ENCODE data around the gene LDLRAP1. TPM values are rescaled to one million over a fixed set of nuclear protein-coding genes. Genes with fewer than 3 reads are reported as not detected.
"Not testable (repeated sequence)": the region's sequence is repeated elsewhere in the genome, so short reads cannot be mapped to it uniquely, and the experiment has no call there.

LDLRAP1 gene
- total and polyA plus RNA-seq, 7 donors: 5.6 to 12.9 (median 10.5) TPM

GRCh38 chr1:25598879-25599278 is 55.5 kb downstream of the LDLRAP1 start:
- Histone ChIP-seq H3K4me3 (no peak overlapping the region), H3K9me3 (no peaks in the 10 kb centered on the region), H3K36me3 (ENCODE audit: insufficient read depth in 1 of 2, low read depth in 1 of 2) (no peaks in the 10 kb centered on the region), H3K4me1 (no peaks in the 10 kb centered on the region), H3K27ac (no peak overlapping the region), H3K27me3 (ENCODE audit: insufficient read depth in 3 of 3, low read length in 2 of 3) (no peaks in the 10 kb centered on the region)
- DNase-seq: no peak
- 94 to 98% (median 95%) methylated on average over 1 of the region's 1 CpG for WGBS, 3 donors
- no peak for TF ChIP-seq CTCF (IDR thresholded peaks at IDR 0.05)
- intact Hi-C loops (cut with DNase I): no loop called here
- ATAC-seq: no peak

GRCh38 chr1:25599969-25600610 is 56.7 kb downstream of the LDLRAP1 start:
- Histone ChIP-seq H3K9me3 (no peaks in the 10 kb centered on the region), H3K4me3 (no peak overlapping the region), H3K27me3 (ENCODE audit: insufficient read depth in 3 of 3, low read length in 2 of 3) (no peaks in the 10 kb centered on the region), H3K36me3 (ENCODE audit: insufficient read depth in 1 of 2, low read depth in 1 of 2) (no peaks in the 10 kb centered on the region), H3K4me1 (no peaks in the 10 kb centered on the region), H3K27ac (no peak overlapping the region)
- no peak for TF ChIP-seq CTCF (IDR thresholded peaks at IDR 0.05)
- DNase-seq (no peak), ATAC-seq (no peak)
- intact Hi-C loops (cut with DNase I): no loop called here
- 91 to 94% (median 92%) methylated on average over 7 of the region's 7 CpGs for WGBS, 3 donors

GRCh38 chr1:25600971-25601699 is 57.7 kb downstream of the LDLRAP1 start:
- ATAC-seq; H3K9me3 ChIP-seq; H3K4me3 ChIP-seq; H3K27me3 ChIP-seq (ENCODE audit: insufficient read depth in 3 of 3, low read length in 2 of 3); H3K27ac ChIP-seq; intact Hi-C loops (cut with DNase I); DNase-seq; H3K4me1 ChIP-seq; H3K36me3 ChIP-seq (ENCODE audit: insufficient read depth in 1 of 2, low read depth in 1 of 2): not testable (repeated sequence)
- 79 to 90% (median 89%) methylated on average over 5 of the region's 5 CpGs for WGBS, 3 donors

GRCh38 chr1:25603779-25604538 is 60.6 kb downstream of the LDLRAP1 start:
- H3K27me3 ChIP-seq (ENCODE audit: insufficient read depth in 3 of 3, low read length in 2 of 3); H3K4me3 ChIP-seq; DNase-seq; ATAC-seq; intact Hi-C loops (cut with DNase I); H3K9me3 ChIP-seq; H3K27ac ChIP-seq; H3K36me3 ChIP-seq (ENCODE audit: insufficient read depth in 1 of 2, low read depth in 1 of 2); H3K4me1 ChIP-seq: not testable (repeated sequence)
- 87 to 98% (median 88%) methylated on average over 7 to 45 of the region's 55 CpGs for WGBS, 3 donors

GRCh38 chr1:25607123-25607522 is 63.7 kb downstream of the LDLRAP1 start:
- Histone ChIP-seq H3K4me3 (no peak overlapping the region), H3K36me3 (ENCODE audit: insufficient read depth in 1 of 2, low read depth in 1 of 2) (no peaks in the 10 kb centered on the region), H3K4me1 (peaks cover 2% of the 10 kb centered on the region), H3K27ac (no peak overlapping the region), H3K27me3 (ENCODE audit: insufficient read depth in 3 of 3, low read length in 2 of 3) (no peaks in the 10 kb centered on the region), H3K9me3 (no peaks in the 10 kb centered on the region)
- WGBS, 3 donors: 94 to 95% (median 94%) methylated on average over 5 of the region's 5 CpGs
- ATAC-seq (no peak), DNase-seq (no peak)
- no peak for TF ChIP-seq CTCF (IDR thresholded peaks at IDR 0.05)
- intact Hi-C loops (cut with DNase I): no loop called here
